ENCODE results near the gene SEPTIN7. TPM values are rescaled to one million over a fixed set of nuclear protein-coding genes. Genes with fewer than 3 reads are reported as not detected.

The SEPTIN7 gene
- total RNA-seq, 3 donors from 2014 or later (not counting 1 experiment from before 2014, with no cell fraction given), result 367 to 422 (median 383) TPM

DNA sequence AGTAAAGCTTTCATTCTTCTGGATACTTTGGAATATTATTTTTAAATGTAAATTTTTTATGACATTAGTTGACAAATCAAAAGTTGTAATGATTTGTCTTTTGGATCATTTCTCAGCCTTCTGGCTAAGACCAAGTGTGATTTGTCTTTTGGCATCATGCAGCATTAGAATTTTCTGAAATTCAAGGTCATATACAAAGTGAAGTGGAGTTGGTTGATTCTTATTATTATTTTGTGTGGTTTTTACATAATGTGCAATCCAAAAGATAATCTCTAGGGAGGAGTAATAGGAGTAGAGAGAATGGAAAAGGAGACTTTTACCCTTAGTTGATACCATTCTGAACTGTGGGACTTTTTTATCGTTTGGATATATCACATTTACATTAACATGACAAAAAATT lies 24.2 kb upstream of the SEPTIN7 start:
- ATAC-seq, result no peak
- intact Hi-C loops (cut with micrococcal nuclease), result no loop called here
- Mint-ChIP-seq H3K4me3 (no peak overlapping the region), H3K9me3 (no peaks in the 10 kb centered on the region), H3K27me3 (ENCODE audit: low read depth in 2 of 2) (no peaks in the 10 kb centered on the region), H3K27ac (no peak overlapping the region), H3K36me3 (no peaks in the 10 kb centered on the region), H3K4me1 (peaks cover 0 to 1% of the 10 kb centered on the region in 2 donors)
- no peak overlapping the region for H3K4me3 ChIP-seq (ENCODE audit: low read length)
- no peak for DNase-seq
- TF ChIP-seq, protein P1, sequence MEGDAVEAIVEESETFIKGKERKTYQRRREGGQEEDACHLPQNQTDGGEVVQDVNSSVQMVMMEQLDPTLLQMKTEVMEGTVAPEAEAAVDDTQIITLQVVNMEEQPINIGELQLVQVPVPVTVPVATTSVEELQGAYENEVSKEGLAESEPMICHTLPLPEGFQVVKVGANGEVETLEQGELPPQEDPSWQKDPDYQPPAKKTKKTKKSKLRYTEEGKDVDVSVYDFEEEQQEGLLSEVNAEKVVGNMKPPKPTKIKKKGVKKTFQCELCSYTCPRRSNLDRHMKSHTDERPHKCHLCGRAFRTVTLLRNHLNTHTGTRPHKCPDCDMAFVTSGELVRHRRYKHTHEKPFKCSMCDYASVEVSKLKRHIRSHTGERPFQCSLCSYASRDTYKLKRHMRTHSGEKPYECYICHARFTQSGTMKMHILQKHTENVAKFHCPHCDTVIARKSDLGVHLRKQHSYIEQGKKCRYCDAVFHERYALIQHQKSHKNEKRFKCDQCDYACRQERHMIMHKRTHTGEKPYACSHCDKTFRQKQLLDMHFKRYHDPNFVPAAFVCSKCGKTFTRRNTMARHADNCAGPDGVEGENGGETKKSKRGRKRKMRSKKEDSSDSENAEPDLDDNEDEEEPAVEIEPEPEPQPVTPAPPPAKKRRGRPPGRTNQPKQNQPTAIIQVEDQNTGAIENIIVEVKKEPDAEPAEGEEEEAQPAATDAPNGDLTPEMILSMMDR (IDR thresholded peaks at IDR 0.05), result no peak
- no peaks in the 10 kb centered on the region for H3K9me3 ChIP-seq (ENCODE audit: control insufficient read depth, insufficient read depth, low read length)
- H3K4me1 ChIP-seq (ENCODE audit: control insufficient read depth, insufficient read depth, low read length), result no peaks in the 10 kb centered on the region
- no peaks in the 10 kb centered on the region for H3K36me3 ChIP-seq (ENCODE audit: control insufficient read depth, insufficient read depth, low read length)
- whole genome bisulfite sequencing (ENCODE audit: insufficient coverage), result no CpG with 5 or more reads among the region's 1 CpG
- no peaks in the 10 kb centered on the region for H3K27me3 ChIP-seq (ENCODE audit: control insufficient read depth, insufficient read depth, low read length)
- H3K27ac ChIP-seq (ENCODE audit: low read length), result no peak overlapping the region

GRCh38 chr7:35777121-35777520 lies 23.7 kb upstream of the SEPTIN7 start:
- Histone ChIP-seq H3K4me1 (ENCODE audit: control insufficient read depth, insufficient read depth, low read length) (no peaks in the 10 kb centered on the region), H3K27ac (ENCODE audit: low read length) (no peak overlapping the region), H3K27me3 (ENCODE audit: control insufficient read depth, insufficient read depth, low read length) (no peaks in the 10 kb centered on the region), H3K9me3 (ENCODE audit: control insufficient read depth, insufficient read depth, low read length) (no peaks in the 10 kb centered on the region), H3K36me3 (ENCODE audit: control insufficient read depth, insufficient read depth, low read length) (no peaks in the 10 kb centered on the region), H3K4me3 (ENCODE audit: low read length) (no peak overlapping the region)
- Mint-ChIP-seq H3K4me1 (peaks cover 0 to 5% of the 10 kb centered on the region in 2 donors), H3K27me3 (ENCODE audit: low read depth in 2 of 2) (no peaks in the 10 kb centered on the region), H3K36me3 (no peaks in the 10 kb centered on the region), H3K4me3 (no peak overlapping the region), H3K9me3 (no peaks in the 10 kb centered on the region), H3K27ac (no peak overlapping the region)
- intact Hi-C loops (cut with micrococcal nuclease), result no loop called here
- no peak for ATAC-seq
- TF ChIP-seq, protein P1 (IDR thresholded peaks at IDR 0.05), result no peak
- no peak for DNase-seq

DNA sequence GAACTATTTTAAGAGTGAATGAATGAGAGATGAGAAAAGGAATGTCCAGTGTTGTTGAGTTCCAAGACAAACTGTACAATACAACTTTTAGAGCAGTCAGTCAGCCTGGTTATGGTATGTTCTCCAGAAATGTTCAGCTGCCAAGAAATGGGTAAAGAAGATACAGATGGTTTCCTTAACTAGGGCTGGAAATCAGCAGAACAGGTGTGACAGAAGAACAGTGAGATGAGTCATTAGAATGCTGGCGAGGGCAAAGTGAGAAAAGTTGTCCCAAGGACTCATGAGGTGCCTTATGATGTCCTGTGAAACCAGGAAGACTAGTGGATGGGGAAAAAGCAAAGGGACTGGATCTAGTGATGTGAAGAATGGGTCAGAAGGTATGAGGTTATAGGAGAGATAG lies 20.8 kb upstream of the SEPTIN7 start:
- no peak overlapping the region for H3K27ac ChIP-seq (ENCODE audit: low read length)
- H3K4me1 ChIP-seq (ENCODE audit: control insufficient read depth, insufficient read depth, low read length), result no peaks in the 10 kb centered on the region
- H3K27ac Mint-ChIP-seq, result no peak overlapping the region
- H3K4me3 Mint-ChIP-seq, result no peak overlapping the region
- H3K4me1 Mint-ChIP-seq, result peaks cover 0 to 5% of the 10 kb centered on the region in 2 donors
- intact Hi-C loops (cut with micrococcal nuclease), result no loop called here
- DNase-seq (no peak), ATAC-seq (no peak)
- no peaks in the 10 kb centered on the region for H3K9me3 Mint-ChIP-seq
- no peak overlapping the region for H3K4me3 ChIP-seq (ENCODE audit: low read length)
- no peaks in the 10 kb centered on the region for H3K36me3 Mint-ChIP-seq
- WGBS (ENCODE audit: insufficient coverage), result 84% methylated on average over 1 of the region's 1 CpG
- H3K27me3 ChIP-seq (ENCODE audit: control insufficient read depth, insufficient read depth, low read length), result no peaks in the 10 kb centered on the region
- no peaks in the 10 kb centered on the region for H3K36me3 ChIP-seq (ENCODE audit: control insufficient read depth, insufficient read depth, low read length)
- TF ChIP-seq, protein P1 (IDR thresholded peaks at IDR 0.05), result no peak
- H3K27me3 Mint-ChIP-seq (ENCODE audit: low read depth in 2 of 2), result no peaks in the 10 kb centered on the region
- H3K9me3 ChIP-seq (ENCODE audit: control insufficient read depth, insufficient read depth, low read length), result no peaks in the 10 kb centered on the region

- Mint-ChIP-seq H3K36me3 (no peaks in the 10 kb centered on the region), H3K27me3 (ENCODE audit: low read depth in 2 of 2) (no peaks in the 10 kb centered on the region), H3K4me1 (peaks cover 0 to 5% of the 10 kb centered on the region in 2 donors), H3K27ac (no peak overlapping the region), H3K9me3 (no peaks in the 10 kb centered on the region), H3K4me3 (no peak overlapping the region)
- H3K4me1 ChIP-seq (ENCODE audit: control insufficient read depth, insufficient read depth, low read length), result no peaks in the 10 kb centered on the region
- no peak overlapping the region for H3K4me3 ChIP-seq (ENCODE audit: low read length)
- no peaks in the 10 kb centered on the region for H3K36me3 ChIP-seq (ENCODE audit: control insufficient read depth, insufficient read depth, low read length)
- H3K27me3 ChIP-seq (ENCODE audit: control insufficient read depth, insufficient read depth, low read length), result no peaks in the 10 kb centered on the region
- ATAC-seq (no peak), DNase-seq (no peak)
- WGBS (ENCODE audit: insufficient coverage), result 100% methylated on average over 3 of the region's 3 CpGs
- intact Hi-C loops (cut with micrococcal nuclease), result no loop called here
- H3K27ac ChIP-seq (ENCODE audit: low read length), result no peak overlapping the region
- TF ChIP-seq, protein P1 (IDR thresholded peaks at IDR 0.05), result no peak
- H3K9me3 ChIP-seq (ENCODE audit: control insufficient read depth, insufficient read depth, low read length), result no peaks in the 10 kb centered on the region
These were observed 19.6 kb upstream of the SEPTIN7 start for GRCh38 chr7:35781200-35781701.
